Neuron (in vitro differentiated cells): Measurements from ENCODE around the gene CTNND1.

Source experiments
- H2AFZ ChIP-seq: one replicate; pipeline ENCODE4 v1.6.1; 2013; ENCODE audit warnings: low read depth, mild to moderate bottlenecking, inconsistent platforms, low read length, moderate library complexity
- H3K27me3 ChIP-seq: one replicate; pipeline ENCODE4 v1.6.1; 2013; ENCODE audit warnings: low read length; ENCODE audit not compliant: insufficient read depth
- H3K36me3 ChIP-seq: one replicate; pipeline ENCODE4 v1.6.1; 2013; ENCODE audit warnings: low read length; ENCODE audit not compliant: insufficient read depth
- H3K4me1 ChIP-seq: one replicate; pipeline ENCODE4 v1.6.1; 2013; ENCODE audit warnings: low read length; ENCODE audit not compliant: insufficient read depth
- H3K4me3 ChIP-seq: 2 replicates; pipeline ENCODE4 v1.5.1; 2013; ENCODE audit warnings: mild to moderate bottlenecking, low read length, moderate library complexity
- H3K9me3 ChIP-seq: one replicate; pipeline ENCODE4 v1.6.1; 2013; ENCODE audit warnings: low read length

The CTNND1 gene

DNA sequence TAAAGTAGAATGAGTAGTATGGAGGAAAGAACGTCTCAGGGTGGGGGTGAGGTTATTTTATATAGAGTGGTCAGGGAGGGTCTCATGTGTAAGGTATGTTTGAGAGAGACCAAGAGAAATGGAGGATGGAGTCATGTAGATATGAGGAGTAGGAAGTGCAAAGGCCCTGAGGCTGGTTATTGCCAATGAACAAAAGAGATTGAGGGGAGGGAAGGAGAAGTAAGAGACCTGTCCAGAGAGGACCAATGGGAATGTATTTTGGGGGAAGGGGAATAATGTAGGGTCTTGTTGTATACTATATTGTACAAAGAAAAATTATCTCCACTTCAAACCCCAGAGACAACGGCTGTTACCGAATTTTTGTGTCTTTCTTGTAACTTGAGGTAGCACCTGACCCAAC, 9.8 kb downstream of the CTNND1 start:
- Histone ChIP-seq H2AFZ (no peak overlapping the region), H3K27me3 (no peaks in the 10 kb centered on the region), H3K36me3 (peaks cover 4% of the 10 kb centered on the region), H3K9me3 (no peaks in the 10 kb centered on the region), H3K4me3 (no peak overlapping the region), H3K4me1 (peaks cover 18% of the 10 kb centered on the region)

DNA sequence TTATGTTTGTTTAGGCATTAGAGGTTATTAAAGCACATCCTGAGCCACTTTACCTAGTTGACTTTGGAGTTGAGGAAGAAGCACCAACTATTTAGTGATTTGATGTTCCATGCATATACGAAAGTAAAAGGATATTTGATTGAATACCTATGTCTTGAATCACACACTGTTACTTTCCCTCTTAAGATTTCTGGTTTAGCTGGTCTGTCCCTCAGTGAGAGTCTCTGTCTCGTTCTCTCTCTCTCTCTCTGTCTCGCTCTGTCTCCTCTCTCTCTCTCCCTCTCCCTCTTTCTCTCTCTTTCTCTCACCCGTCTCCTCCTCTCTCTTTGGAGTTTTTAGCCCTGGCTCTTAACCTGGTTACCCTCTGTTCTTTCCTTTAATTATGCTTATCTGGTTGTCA, 11.0 kb downstream of the CTNND1 start:
- no peaks in the 10 kb centered on the region for H3K9me3 ChIP-seq

DNA sequence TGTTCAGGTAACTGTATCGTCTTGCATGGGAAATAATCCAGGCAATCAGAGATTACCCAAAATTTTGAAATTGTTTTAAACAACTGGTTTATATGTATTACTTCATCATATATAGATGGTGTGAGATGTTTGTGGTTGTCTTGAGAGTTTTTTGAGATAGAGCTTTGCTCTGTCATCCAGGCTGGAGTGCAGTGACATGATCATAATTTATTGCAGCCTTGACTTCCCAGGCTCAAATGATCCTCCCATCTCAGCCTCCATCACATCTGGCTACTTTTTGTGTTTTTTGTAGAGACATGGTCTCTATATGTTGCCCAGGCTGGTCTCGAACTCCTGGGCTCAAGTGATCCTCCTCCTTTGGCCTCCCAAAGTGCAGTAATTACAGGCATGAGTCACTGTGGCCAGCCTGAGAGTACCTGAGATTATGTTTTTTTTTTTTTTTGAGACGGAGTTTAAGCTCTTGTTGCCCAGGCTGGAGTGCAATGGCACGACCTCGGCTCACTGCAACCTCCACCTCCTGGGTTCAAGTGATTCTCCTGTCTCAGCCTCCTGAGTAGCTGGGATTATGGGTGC, 11.5 kb downstream of the CTNND1 start:
- no peak overlapping the region for H2AFZ ChIP-seq
- no peaks in the 10 kb centered on the region for H3K9me3 ChIP-seq
- peaks cover 32% of the 10 kb centered on the region for H3K4me1 ChIP-seq
- no peaks in the 10 kb centered on the region for H3K27me3 ChIP-seq
- H3K36me3 ChIP-seq: peaks cover 4% of the 10 kb centered on the region
- no peak overlapping the region for H3K4me3 ChIP-seq

More for the DNA sequence above, 11.0 kb downstream of the CTNND1 start:
- Histone ChIP-seq H3K27me3 (no peaks in the 10 kb centered on the region), H3K4me1 (peaks cover 26% of the 10 kb centered on the region), H3K36me3 (peaks cover 4% of the 10 kb centered on the region), H2AFZ (no peak overlapping the region), H3K4me3 (no peak overlapping the region)

GRCh38 chr11:57775491-57775890, 13.9 kb downstream of the CTNND1 start:
- H3K9me3 ChIP-seq: no peaks in the 10 kb centered on the region
- H2AFZ ChIP-seq: no peak overlapping the region
- H3K4me1 ChIP-seq: peaks cover 49% of the 10 kb centered on the region
- H3K4me3 ChIP-seq: no peak overlapping the region
- H3K36me3 ChIP-seq: peaks cover 4% of the 10 kb centered on the region
- H3K27me3 ChIP-seq: no peaks in the 10 kb centered on the region

DNA sequence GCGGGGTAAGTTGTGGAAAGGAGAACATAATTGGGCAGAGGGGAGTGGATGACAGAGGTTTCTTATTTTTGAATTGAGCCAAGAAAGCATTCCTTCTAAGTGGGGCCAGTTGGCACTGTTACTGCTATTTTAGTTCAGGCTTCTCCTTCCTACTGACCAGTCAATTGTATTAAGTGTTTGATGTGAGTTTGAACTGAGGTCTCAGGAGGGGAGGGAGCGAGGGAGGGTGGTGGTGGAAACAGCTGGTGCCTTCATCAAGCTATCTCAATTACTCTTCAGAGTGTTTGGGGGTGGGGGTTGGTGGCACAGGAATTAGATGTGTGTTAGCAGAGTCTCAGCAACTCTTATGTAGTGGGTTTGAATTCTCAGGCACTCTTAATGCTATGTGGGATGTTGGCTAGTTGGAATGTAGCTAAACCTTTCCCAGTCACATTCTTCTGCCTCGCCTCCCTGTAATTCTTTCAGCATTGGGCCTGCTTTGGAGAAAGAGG, 14.5 kb downstream of the CTNND1 start:
- H3K36me3 ChIP-seq: peaks cover 4% of the 10 kb centered on the region
- no peak overlapping the region for H3K4me3 ChIP-seq
- peaks cover 49% of the 10 kb centered on the region for H3K4me1 ChIP-seq
- no peaks in the 10 kb centered on the region for H3K27me3 ChIP-seq
- H3K9me3 ChIP-seq: no peaks in the 10 kb centered on the region
- no peak overlapping the region for H2AFZ ChIP-seq

DNA sequence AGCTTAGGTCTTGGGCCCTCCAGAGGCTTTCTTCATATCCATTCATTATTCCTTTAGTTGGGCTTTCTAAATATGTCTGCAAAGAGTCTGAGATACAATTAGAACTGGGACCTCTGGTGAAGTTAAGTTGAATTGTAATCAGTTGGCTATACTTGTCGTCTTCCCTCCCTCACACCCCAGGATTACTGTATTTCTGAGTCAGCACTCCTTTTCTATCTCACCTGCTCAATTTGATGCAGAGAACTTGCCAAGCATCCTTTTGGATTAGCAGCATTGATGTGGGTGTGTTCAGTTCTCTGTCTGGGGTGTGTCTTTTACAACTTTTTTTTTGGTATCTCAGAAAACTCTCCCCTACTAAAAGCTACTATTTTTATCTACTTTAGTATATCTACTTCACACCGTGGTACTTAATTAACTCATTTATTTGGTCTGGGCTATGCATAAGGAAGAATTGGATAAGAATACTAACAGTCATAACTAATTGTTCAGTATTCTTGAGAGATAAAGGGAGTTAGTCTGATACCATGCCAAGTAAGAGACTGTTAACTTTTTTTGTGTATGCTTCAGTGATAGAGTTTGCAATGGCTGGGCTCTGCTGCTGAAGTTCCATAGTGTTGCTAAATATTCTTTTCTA, 15.1 kb downstream of the CTNND1 start:
- H3K4me3 ChIP-seq: no peak overlapping the region
- H3K9me3 ChIP-seq: no peaks in the 10 kb centered on the region
- peaks cover 9% of the 10 kb centered on the region for H3K36me3 ChIP-seq
- no peak overlapping the region for H2AFZ ChIP-seq
- H3K27me3 ChIP-seq: no peaks in the 10 kb centered on the region
- H3K4me1 ChIP-seq: peaks cover 49% of the 10 kb centered on the region

GRCh38 chr11:57777969-57778317, 16.3 kb downstream of the CTNND1 start:
- H3K27me3 ChIP-seq: no peaks in the 10 kb centered on the region
- peak overlapping the region; percentile 40 for H3K4me3 ChIP-seq
- peaks cover 9% of the 10 kb centered on the region for H3K36me3 ChIP-seq
- peaks cover 49% of the 10 kb centered on the region for H3K4me1 ChIP-seq
- H3K9me3 ChIP-seq: no peaks in the 10 kb centered on the region
- H2AFZ ChIP-seq: no peak overlapping the region

DNA sequence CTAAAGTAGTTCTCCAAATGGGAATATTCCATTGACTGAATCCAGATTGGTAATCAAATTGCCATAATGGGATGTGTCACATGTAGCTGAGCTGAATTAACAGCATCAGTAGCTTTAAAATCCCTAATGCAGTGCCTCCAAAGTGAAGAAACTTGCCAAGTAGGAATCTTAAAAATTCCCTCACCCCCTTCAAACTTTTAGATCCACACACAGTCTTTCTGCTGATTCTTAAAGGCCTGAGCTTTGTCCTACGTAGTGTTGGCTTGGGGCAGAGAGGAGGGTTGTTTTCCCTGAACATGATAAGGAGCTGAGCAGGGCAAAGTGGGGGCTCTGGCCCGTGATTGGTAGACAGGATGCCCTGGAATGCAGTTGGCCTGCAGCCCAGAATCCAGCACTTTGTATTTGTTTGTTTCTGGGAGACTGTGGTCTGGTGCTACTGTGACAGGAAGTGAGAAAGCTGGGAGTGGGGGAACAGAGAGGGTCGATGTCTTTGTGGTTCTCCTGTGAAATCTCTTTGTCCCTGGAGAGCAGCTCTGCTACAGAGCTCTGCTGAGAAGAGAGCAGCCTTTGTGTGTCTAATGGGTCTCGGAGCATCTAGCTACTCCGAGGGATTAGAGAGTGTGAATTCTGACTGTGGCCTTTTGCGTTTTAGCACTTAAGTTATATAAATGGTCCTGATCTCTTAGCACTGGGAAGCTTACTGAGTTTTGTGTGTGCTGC, 16.9 kb downstream of the CTNND1 start:
- Histone ChIP-seq H3K27me3 (no peaks in the 10 kb centered on the region), H3K9me3 (no peaks in the 10 kb centered on the region), H3K36me3 (peaks cover 6% of the 10 kb centered on the region), H3K4me1 (peaks cover 49% of the 10 kb centered on the region), H3K4me3 (peak overlapping the region; percentile 40), H2AFZ (no peak overlapping the region)

DNA sequence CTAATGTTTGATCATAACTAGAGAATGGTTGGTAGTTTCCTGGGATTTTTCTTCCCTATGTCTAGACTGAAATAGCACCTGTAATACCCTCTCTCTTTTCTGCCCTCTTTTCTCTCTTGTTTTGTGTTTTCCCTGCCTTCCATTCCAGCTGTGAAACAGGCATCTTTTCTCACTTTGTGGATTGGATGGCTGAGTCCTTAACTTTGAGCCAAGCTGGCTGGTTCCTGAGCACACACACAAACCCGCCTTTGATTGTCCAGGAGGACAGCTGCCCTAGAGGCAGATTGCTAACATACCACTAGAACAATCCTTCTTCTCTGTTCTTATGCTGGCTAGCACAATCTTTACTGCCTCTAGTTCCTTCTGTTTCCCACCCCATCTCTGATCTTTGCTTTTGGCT, 17.7 kb downstream of the CTNND1 start:
- peaks cover 49% of the 10 kb centered on the region for H3K4me1 ChIP-seq
- peaks cover 6% of the 10 kb centered on the region for H3K36me3 ChIP-seq
- no peak overlapping the region for H2AFZ ChIP-seq
- no peaks in the 10 kb centered on the region for H3K9me3 ChIP-seq
- H3K27me3 ChIP-seq: no peaks in the 10 kb centered on the region
- H3K4me3 ChIP-seq: peak overlapping the region; percentile 40

GRCh38 chr11:57781529-57781943, 19.9 kb downstream of the CTNND1 start:
- Histone ChIP-seq H3K4me1 (peaks cover 33% of the 10 kb centered on the region), H3K9me3 (no peaks in the 10 kb centered on the region), H3K4me3 (no peak overlapping the region), H2AFZ (no peak overlapping the region), H3K27me3 (no peaks in the 10 kb centered on the region), H3K36me3 (peaks cover 9% of the 10 kb centered on the region)

- H3K4me3 ChIP-seq: no peak overlapping the region
- H3K9me3 ChIP-seq: no peaks in the 10 kb centered on the region
- no peak overlapping the region for H2AFZ ChIP-seq
- peaks cover 9% of the 10 kb centered on the region for H3K36me3 ChIP-seq
- H3K4me1 ChIP-seq: peaks cover 15% of the 10 kb centered on the region
- H3K27me3 ChIP-seq: no peaks in the 10 kb centered on the region
Observed at GRCh38 chr11:57785072-57785471, 23.5 kb downstream of the CTNND1 start.

DNA sequence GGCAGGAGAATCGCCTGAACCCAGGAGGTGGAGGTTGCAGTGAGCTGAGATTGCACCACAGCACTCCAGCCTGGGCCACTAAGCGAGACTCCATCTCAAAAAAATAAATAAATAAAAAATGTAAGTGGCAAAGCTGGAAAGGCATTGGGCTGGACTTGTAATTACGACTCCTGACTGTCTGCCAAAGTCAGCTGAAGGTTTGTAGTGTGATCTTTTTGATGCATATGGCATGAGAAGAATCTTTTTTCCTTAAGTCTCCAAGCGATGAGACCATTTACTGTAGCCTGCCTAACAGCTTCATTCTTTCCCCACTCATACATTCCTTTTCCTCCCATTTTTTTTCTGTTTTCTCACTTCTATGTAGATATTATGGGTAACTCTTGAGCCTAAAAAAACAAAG, 24.8 kb downstream of the CTNND1 start:
- H2AFZ ChIP-seq: no peak overlapping the region
- H3K36me3 ChIP-seq: peaks cover 14% of the 10 kb centered on the region
- H3K4me1 ChIP-seq: peaks cover 15% of the 10 kb centered on the region
- H3K4me3 ChIP-seq: no peak overlapping the region
- no peaks in the 10 kb centered on the region for H3K9me3 ChIP-seq
- no peaks in the 10 kb centered on the region for H3K27me3 ChIP-seq

- no peaks in the 10 kb centered on the region for H3K27me3 ChIP-seq
- H3K36me3 ChIP-seq: peaks cover 17% of the 10 kb centered on the region
- H3K4me3 ChIP-seq: no peak overlapping the region
- H3K4me1 ChIP-seq: peaks cover 15% of the 10 kb centered on the region
- H2AFZ ChIP-seq: no peak overlapping the region
- no peaks in the 10 kb centered on the region for H3K9me3 ChIP-seq
Observed at GRCh38 chr11:57787006-57787604, 25.5 kb downstream of the CTNND1 start.
